HepG2 (cell line): Measurements from ENCODE around the gene NOL4L. TPM values are rescaled to one million over a fixed set of nuclear protein-coding genes. Genes with fewer than 3 reads are reported as not detected.

Experiments
- ATF7 ChIP-seq, 2 experiments: fragments of 450-650 bp in 1 of 2; sonication (generic) in 1 of 2; formaldehyde crosslinking in 1 of 2; IDR thresholded peaks; 2 replicates each; pipeline versions ENCODE4 v1.4.0 to v1.6.1; 2016 to 2020; ENCODE audit warnings: antibody characterized with exemption in 1 of 2, mild to moderate bottlenecking in 1 of 2, missing genetic modification reagents in 1 of 2
- CREBL2 ChIP-seq: sonication (generic); formaldehyde crosslinking; IDR thresholded peaks from 2 replicates; pipeline ENCODE4 v1.8.1; 2023; ENCODE audit warnings: missing genetic modification reagents, mild to moderate bottlenecking, borderline replicate concordance
- DZIP1 ChIP-seq: sonication (generic); formaldehyde crosslinking; IDR thresholded peaks from 2 replicates; pipeline ENCODE4 v1.5.0; 2020; ENCODE audit warnings: mild to moderate bottlenecking, missing genetic modification reagents
- ELF3 ChIP-seq: IDR thresholded peaks from 2 replicates; pipeline ENCODE4 v1.6.1; 2016; ENCODE audit warnings: missing genetic modification reagents, missing compliant biosample characterization
- HOXA7 ChIP-seq: sonication (generic); formaldehyde crosslinking; IDR thresholded peaks from 2 replicates; pipeline ENCODE4 v1.8.1; 2022; ENCODE audit warnings: mild to moderate bottlenecking, missing genetic modification reagents, moderate library complexity
- KIAA2018 ChIP-seq: sonication (generic); formaldehyde crosslinking; IDR thresholded peaks from 2 replicates; pipeline ENCODE4 v1.5.0; 2020; ENCODE audit warnings: mild to moderate bottlenecking, missing genetic modification reagents, borderline replicate concordance
- NCOA2 ChIP-seq: sonication (generic); formaldehyde crosslinking; IDR thresholded peaks from 2 replicates; pipeline ENCODE4 v1.8.0; 2022; ENCODE audit warnings: inconsistent platforms
- PAXIP1 ChIP-seq: sonication (generic); formaldehyde crosslinking; conservative IDR thresholded peaks from 2 replicates; pipeline ENCODE4 v1.4.0; 2020; ENCODE audit warnings: mild to moderate bottlenecking, missing genetic modification reagents, moderate library complexity
- PLRG1 ChIP-seq: fragments of 450-650 bp; conservative IDR thresholded peaks from 2 replicates; pipeline ENCODE4 v1.6.1; 2016
- ZNF333 ChIP-seq: sonication (generic); formaldehyde crosslinking; IDR thresholded peaks from 2 replicates; pipeline ENCODE4 v1.4.0; 2020; ENCODE audit warnings: mild to moderate bottlenecking, missing genetic modification reagents, borderline replicate concordance
- ZNF580 ChIP-seq: IDR thresholded peaks from 2 replicates; pipeline ENCODE4 v1.6.1; 2016; ENCODE audit warnings: low read depth, borderline replicate concordance
- ZNF839 ChIP-seq: sonication (generic); formaldehyde crosslinking; IDR thresholded peaks from 2 replicates; pipeline ENCODE4 v1.4.0; 2020; ENCODE audit warnings: missing genetic modification reagents, mild to moderate bottlenecking, borderline replicate concordance
- polyA plus RNA-seq, 8 experiments: library from polyadenylated mRNA; depleted of rRNA in 3 of 8; stranded (reverse) in 7 of 8; unstranded in 1 of 8; fragments of >200 nt; fragmentation: Illumina TruSeq in 4 of 8; extraction: Trizol in 4 of 8; gene quantifications; 2 replicates each; pipeline versions ENCODE4 v1.2.1 to v1.2.3, GENCODE V29; 2011 to 2016; ENCODE audit warnings: low read depth in 4 of 8, missing spikeins in 1 of 8, mixed read lengths in 1 of 8; ENCODE audit not compliant: insufficient read depth in 1 of 8
- total RNA-seq, 5 experiments: library from RNA; depleted of rRNA; stranded (reverse); fragments of >200 nt; fragmentation: Illumina TruSeq; extraction: Trizol; gene quantifications; 2 replicates each; pipeline ENCODE4 v1.2.3, GENCODE V29; 2016; ENCODE audit warnings: low read depth in 1 of 5

Gene NOL4L
- total and polyA plus RNA-seq, 2 of the 13 experiments (the other 11 are each of a cell fraction or from before 2014, with no cell fraction given) = 16.6 to 35.4 TPM

- peak; percentile 97 for TF ChIP-seq PAXIP1
- no peak for TF ChIP-seq HOXA7 (CRISPR knock-in tag)
- no peak for TF ChIP-seq CREBL2 (CRISPR knock-in tag)
- TF ChIP-seq ZNF580 = peak; percentile 27; the same call in 1 of the 2 replicates
- TF ChIP-seq NCOA2 (CRISPR knock-in tag) = peak; percentile 68
- no peak for TF ChIP-seq ATF7 (IDR thresholded peaks at IDR 0.05)
- TF ChIP-seq ATF7 (CRISPR knock-in tag; IDR thresholded peaks at IDR 0.05) = no peak; the same call in 1 of the 2 replicates
- peak; percentile 81 for TF ChIP-seq ELF3 (CRISPR knock-in tag)
- 0 out of 2 replicates have a peak, but pooled peaks have one; percentile 81 for TF ChIP-seq DZIP1 (CRISPR knock-in tag)
- no peak for TF ChIP-seq KIAA2018 (CRISPR knock-in tag)
- no peak for TF ChIP-seq PLRG1
- TF ChIP-seq ZNF333 = peak; percentile 47; the same call in 1 of the 2 replicates
- peak; percentile 82; the same call in 1 of the 2 replicates for TF ChIP-seq ZNF839
Measured at GRCh38 chr20:32522776-32523612, 62.1 kb downstream of the NOL4L start (continued).
